ENCODE measurements around the gene SP100.

Gene SP100

DNA sequence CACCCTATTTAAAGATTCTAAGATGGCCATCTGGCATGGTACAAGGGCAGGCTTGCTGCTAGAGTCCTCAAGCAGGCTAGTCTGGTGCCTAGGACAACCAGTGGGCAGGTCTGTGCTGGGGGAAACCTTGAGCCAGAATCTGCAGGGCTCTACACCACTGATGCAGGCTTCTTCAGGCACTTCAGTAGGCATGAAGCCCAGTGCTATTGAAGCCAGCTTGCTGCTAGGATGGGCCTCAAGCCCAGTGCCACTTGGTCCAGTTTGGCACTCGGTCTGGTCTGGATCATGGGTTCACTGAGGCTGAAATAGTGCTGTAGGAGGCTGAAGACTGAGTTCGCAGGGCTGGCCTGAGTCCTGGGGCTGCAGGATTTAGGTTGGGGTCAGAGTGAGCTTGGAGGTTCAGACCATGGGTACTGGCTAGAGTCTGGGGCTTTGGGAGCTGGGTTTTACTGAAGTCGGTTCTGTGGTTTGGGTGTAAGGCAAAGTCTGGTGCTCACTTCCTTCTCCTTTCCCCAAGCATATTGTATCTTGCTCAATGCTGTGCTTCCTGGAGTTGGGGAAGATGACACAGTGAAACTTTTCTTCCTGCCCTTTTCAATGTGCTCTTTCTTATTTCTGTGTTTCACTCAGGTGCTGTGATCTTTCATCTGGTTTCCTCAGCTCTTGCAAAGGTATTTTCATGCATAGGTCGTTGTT, 41.2 kb downstream of the SP100 start:
- H3K27ac ChIP-seq = no peak overlapping the region
- TF ChIP-seq, protein P1, sequence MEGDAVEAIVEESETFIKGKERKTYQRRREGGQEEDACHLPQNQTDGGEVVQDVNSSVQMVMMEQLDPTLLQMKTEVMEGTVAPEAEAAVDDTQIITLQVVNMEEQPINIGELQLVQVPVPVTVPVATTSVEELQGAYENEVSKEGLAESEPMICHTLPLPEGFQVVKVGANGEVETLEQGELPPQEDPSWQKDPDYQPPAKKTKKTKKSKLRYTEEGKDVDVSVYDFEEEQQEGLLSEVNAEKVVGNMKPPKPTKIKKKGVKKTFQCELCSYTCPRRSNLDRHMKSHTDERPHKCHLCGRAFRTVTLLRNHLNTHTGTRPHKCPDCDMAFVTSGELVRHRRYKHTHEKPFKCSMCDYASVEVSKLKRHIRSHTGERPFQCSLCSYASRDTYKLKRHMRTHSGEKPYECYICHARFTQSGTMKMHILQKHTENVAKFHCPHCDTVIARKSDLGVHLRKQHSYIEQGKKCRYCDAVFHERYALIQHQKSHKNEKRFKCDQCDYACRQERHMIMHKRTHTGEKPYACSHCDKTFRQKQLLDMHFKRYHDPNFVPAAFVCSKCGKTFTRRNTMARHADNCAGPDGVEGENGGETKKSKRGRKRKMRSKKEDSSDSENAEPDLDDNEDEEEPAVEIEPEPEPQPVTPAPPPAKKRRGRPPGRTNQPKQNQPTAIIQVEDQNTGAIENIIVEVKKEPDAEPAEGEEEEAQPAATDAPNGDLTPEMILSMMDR (IDR thresholded peaks at IDR 0.05; ENCODE audit: low read depth, low read length) = no peak
- H3K4me3 ChIP-seq (ENCODE audit: low read depth, low read length) = no peak overlapping the region
- H3K27me3 ChIP-seq (ENCODE audit: insufficient read depth, low read depth, severe bottlenecking) = peaks cover 51% of the 10 kb centered on the region
- H3K36me3 ChIP-seq = no peaks in the 10 kb centered on the region
- H3K9me3 ChIP-seq (ENCODE audit: severe bottlenecking) = no peaks in the 10 kb centered on the region
- no peak for DNase-seq

DNA sequence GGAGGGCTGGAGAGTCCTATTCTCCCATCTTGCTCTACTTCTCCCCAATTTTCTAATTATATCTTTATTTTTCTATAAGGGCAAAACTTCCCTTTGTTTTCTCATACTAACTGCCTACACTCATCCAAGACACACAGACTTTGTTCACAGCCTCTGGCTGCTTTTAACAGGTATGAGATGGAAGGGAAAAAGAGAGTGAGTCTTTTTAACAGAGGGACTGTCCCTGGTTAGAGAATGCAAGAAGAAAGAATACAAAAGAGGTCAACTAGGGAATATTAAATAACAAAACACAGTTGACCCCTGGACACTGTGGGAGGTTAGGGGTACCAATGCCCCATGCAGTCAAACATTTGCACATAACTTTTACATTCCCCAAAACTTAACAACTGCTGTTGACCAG, 41.8 kb downstream of the SP100 start:
- no peak for DNase-seq
- H3K36me3 ChIP-seq = no peaks in the 10 kb centered on the region
- peaks cover 54% of the 10 kb centered on the region for H3K27me3 ChIP-seq (ENCODE audit: insufficient read depth, low read depth, severe bottlenecking)
- TF ChIP-seq, protein P1 (IDR thresholded peaks at IDR 0.05; ENCODE audit: low read depth, low read length) = no peak
- H3K9me3 ChIP-seq (ENCODE audit: severe bottlenecking) = no peaks in the 10 kb centered on the region
- H3K27ac ChIP-seq = no peak overlapping the region
- H3K4me3 ChIP-seq (ENCODE audit: low read depth, low read length) = no peak overlapping the region

DNA sequence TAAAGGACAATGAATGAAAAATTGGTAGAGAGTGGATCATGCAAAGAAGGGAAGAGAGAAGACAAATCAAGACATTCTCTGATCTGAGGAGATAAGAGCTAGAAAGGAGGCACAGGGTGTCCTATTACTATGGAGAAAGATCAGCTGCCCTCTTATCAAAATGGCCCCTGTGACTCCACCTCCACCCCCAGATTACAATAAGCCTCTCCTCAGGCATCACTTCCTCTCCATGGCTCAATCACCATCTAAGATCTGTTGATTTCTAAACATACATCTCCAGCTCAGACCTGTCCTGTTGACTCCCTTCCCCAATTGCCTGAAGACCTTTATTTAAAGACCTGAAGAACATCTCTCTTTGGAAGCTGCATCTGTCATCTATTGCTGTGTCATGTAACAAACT, 43.2 kb downstream of the SP100 start:
- peaks cover 48% of the 10 kb centered on the region for H3K27me3 ChIP-seq (ENCODE audit: insufficient read depth, low read depth, severe bottlenecking)
- no peak overlapping the region for H3K4me3 ChIP-seq (ENCODE audit: low read depth, low read length)
- H3K27ac ChIP-seq = no peak overlapping the region
- DNase-seq = no peak
- no peaks in the 10 kb centered on the region for H3K9me3 ChIP-seq (ENCODE audit: severe bottlenecking)
- H3K36me3 ChIP-seq = no peaks in the 10 kb centered on the region
- TF ChIP-seq, protein P1 (IDR thresholded peaks at IDR 0.05; ENCODE audit: low read depth, low read length) = no peak

DNA sequence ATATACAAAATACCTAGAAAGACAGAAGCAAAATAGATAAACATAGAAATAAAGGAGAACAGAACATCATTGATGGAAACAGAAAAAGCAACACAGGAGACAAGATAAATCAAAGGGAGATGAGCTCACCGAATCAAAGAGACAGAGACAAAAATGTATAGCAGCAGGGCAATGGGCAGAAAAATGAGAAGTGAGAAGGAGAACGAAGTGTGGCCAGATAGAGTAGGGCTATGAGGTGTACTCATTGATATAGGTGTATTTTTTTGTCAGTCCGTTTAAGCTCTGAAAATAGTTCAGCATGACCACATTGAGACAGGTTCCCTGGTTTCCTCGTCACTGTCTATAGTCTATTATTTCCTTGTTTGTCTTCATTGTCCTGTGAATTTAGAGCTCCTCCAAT, 55.1 kb downstream of the SP100 start:
- Histone ChIP-seq H3K9me3 (ENCODE audit: severe bottlenecking) (no peaks in the 10 kb centered on the region), H3K27me3 (ENCODE audit: insufficient read depth, low read depth, severe bottlenecking) (peaks cover 47% of the 10 kb centered on the region), H3K36me3 (no peaks in the 10 kb centered on the region), H3K27ac (no peak overlapping the region), H3K4me3 (ENCODE audit: low read depth, low read length) (no peak overlapping the region)
- no peak for DNase-seq
- TF ChIP-seq, protein P1 (IDR thresholded peaks at IDR 0.05; ENCODE audit: low read depth, low read length) = no peak

DNA sequence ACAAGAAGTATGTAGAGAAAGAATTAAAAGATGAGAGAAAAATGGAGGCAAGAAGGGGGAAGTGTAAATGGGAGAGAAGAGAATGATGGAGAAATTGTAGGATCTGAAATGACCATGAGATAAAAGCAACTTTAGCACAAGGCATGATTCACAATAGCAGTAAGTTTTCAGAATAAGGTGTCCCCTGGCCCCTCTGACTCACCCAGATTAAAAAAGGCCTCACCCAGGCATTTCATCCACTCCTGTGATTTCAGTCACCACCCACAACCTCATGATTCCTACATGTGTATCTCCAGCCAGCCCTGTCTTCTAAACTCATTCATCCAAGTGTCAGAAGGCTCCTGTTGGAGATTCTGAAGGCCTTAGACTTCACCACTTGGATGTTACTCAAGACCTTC, 56.6 kb downstream of the SP100 start:
- Histone ChIP-seq H3K9me3 (ENCODE audit: severe bottlenecking) (no peaks in the 10 kb centered on the region), H3K27me3 (ENCODE audit: insufficient read depth, low read depth, severe bottlenecking) (peaks cover 56% of the 10 kb centered on the region), H3K4me3 (ENCODE audit: low read depth, low read length) (no peak overlapping the region), H3K36me3 (no peaks in the 10 kb centered on the region), H3K27ac (no peak overlapping the region)
- TF ChIP-seq, protein P1 (IDR thresholded peaks at IDR 0.05; ENCODE audit: low read depth, low read length) = no peak
- no peak for DNase-seq

DNA sequence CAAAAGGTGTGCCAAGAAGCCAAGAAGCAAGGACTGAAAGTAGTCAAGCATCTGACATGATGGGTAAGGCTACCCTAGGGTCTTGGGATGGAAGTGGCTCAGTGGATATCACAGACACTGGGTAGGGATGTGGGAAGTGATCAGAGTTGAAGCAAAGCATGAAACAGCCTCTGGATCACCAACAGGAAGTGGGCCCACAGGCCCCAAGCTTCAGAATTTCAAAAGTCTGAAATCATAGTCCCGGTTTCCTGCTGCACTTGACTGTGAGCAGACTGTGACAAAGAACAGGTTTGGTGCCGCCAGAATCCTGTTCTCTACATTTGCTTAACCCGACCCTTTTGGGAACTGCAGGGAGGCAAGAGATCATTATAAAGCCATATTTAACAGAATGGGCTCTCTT, 57.4 kb downstream of the SP100 start:
- DNase-seq = no peak
- no peaks in the 10 kb centered on the region for H3K9me3 ChIP-seq (ENCODE audit: severe bottlenecking)
- peaks cover 54% of the 10 kb centered on the region for H3K27me3 ChIP-seq (ENCODE audit: insufficient read depth, low read depth, severe bottlenecking)
- no peak overlapping the region for H3K27ac ChIP-seq
- H3K4me3 ChIP-seq (ENCODE audit: low read depth, low read length) = no peak overlapping the region
- TF ChIP-seq, protein P1 (IDR thresholded peaks at IDR 0.05; ENCODE audit: low read depth, low read length) = no peak
- no peaks in the 10 kb centered on the region for H3K36me3 ChIP-seq
